Karpas-422 (cell line): ENCODE measurements around the gene HES3. TPM values are rescaled to one million over a fixed set of nuclear protein-coding genes. Genes with fewer than 3 reads are reported as not detected.

Experiments
- DNase-seq: peaks from one replicate; pipeline ENCODE4 v3.0.0-alpha.2; 2015
- H2AFZ ChIP-seq: fragments of 200-600 bp; sonication (generic); 2 replicates; pipeline ENCODE4 v1.6.1; 2014; ENCODE audit warnings: antibody characterized with exemption, low read length, mixed read lengths
- H3K27ac ChIP-seq: fragments of 200-600 bp; sonication (generic); 2 replicates; pipeline ENCODE4 v1.5.1; 2014; ENCODE audit warnings: mild to moderate bottlenecking, low read length, moderate library complexity
- H3K27me3 ChIP-seq: fragments of 200-600 bp; sonication (generic); 2 replicates; pipeline ENCODE4 v1.6.1; 2014; ENCODE audit warnings: low read length, mixed read lengths
- H3K36me3 ChIP-seq: fragments of 200-600 bp; sonication (generic); 2 replicates; pipeline ENCODE4 v1.6.1; 2014; ENCODE audit warnings: low read length, mixed read lengths; ENCODE audit not compliant: insufficient read depth
- H3K4me1 ChIP-seq: fragments of 200-600 bp; sonication (generic); 2 replicates; pipeline ENCODE4 v1.6.1; 2014; ENCODE audit warnings: mild to moderate bottlenecking, low read length, mixed read lengths
- H3K4me2 ChIP-seq: fragments of 200-600 bp; sonication (generic); 2 replicates; pipeline ENCODE4 v1.6.1; 2014; ENCODE audit warnings: low read length, low read depth, mild to moderate bottlenecking; ENCODE audit not compliant: poor library complexity, severe bottlenecking
- H3K4me3 ChIP-seq: fragments of 200-600 bp; sonication (generic); 2 replicates; pipeline ENCODE4 v1.5.1; 2014; ENCODE audit warnings: mild to moderate bottlenecking, antibody characterized with exemption, low read length, mixed read lengths
- H3K79me2 ChIP-seq: fragments of 200-600 bp; sonication (generic); 2 replicates; pipeline ENCODE4 v1.6.1; 2014; ENCODE audit warnings: mild to moderate bottlenecking, low read length, mixed read lengths
- H3K9ac ChIP-seq: fragments of 200-600 bp; sonication (generic); 2 replicates; pipeline ENCODE4 v1.6.0; 2014; ENCODE audit warnings: low read length
- H3K9me2 ChIP-seq: fragments of 200-600 bp; sonication (generic), shearing (Covaris generic); replicated peaks from 2 replicates; pipeline ENCODE4 v1.6.0; 2014; ENCODE audit warnings: mild to moderate bottlenecking, low read length, moderate library complexity; ENCODE audit not compliant: insufficient read depth
- H3K9me3 ChIP-seq: fragments of 300-700, 200-600 bp; sonication (generic); 2 replicates; pipeline ENCODE4 v1.6.1; 2014; ENCODE audit warnings: low read length, mixed read lengths
- H4K20me1 ChIP-seq: fragments of 200-600 bp; sonication (generic); 2 replicates; pipeline ENCODE4 v1.6.1; 2014; ENCODE audit warnings: mild to moderate bottlenecking, antibody characterized with exemption, low read length, low read depth; ENCODE audit not compliant: insufficient read depth
- total RNA-seq: library from RNA; depleted of rRNA; stranded (reverse); fragments of >200 nt; shearing (Covaris generic); gene quantifications from 2 replicates; pipeline ENCODE4 v1.2.3, GENCODE V29; 2014; ENCODE audit warnings: low replicate concordance

HES3 gene
- total RNA-seq, 1 experiment from 2014 or later, result not detected

DNA sequence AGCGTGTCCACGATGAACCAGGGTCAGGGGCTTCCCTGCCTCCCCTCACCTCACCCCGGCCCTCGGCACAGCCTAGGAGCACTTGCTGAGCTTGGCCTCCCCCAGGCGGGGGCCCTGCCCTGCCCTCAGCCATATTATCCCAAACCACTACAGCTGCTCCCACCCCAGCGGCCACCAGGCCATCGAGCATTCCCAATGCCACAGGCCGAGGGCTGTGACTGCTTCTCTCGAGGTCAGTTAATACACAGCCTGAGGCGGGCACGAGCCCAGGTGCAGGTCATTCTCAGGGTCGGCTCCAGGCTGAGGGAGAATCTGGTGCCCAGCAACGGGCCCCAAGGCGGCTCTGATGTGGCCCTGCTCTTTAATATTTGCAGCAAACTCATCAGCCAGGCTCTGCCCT, 25.3 kb downstream of the HES3 start:
- Histone ChIP-seq H3K9me2 (no peaks in the 10 kb centered on the region), H3K4me3 (no peak overlapping the region), H3K9me3 (no peaks in the 10 kb centered on the region), H3K36me3 (no peaks in the 10 kb centered on the region), H3K27me3 (no peaks in the 10 kb centered on the region), H3K27ac (no peak overlapping the region), H4K20me1 (peaks cover 11% of the 10 kb centered on the region; the same call in 1 of the 2 replicates), H2AFZ (no peak overlapping the region), H3K9ac (no peak overlapping the region), H3K4me1 (no peaks in the 10 kb centered on the region), H3K79me2 (no peaks in the 10 kb centered on the region), H3K4me2 (no peak overlapping the region)
- DNase-seq, result no peak

DNA sequence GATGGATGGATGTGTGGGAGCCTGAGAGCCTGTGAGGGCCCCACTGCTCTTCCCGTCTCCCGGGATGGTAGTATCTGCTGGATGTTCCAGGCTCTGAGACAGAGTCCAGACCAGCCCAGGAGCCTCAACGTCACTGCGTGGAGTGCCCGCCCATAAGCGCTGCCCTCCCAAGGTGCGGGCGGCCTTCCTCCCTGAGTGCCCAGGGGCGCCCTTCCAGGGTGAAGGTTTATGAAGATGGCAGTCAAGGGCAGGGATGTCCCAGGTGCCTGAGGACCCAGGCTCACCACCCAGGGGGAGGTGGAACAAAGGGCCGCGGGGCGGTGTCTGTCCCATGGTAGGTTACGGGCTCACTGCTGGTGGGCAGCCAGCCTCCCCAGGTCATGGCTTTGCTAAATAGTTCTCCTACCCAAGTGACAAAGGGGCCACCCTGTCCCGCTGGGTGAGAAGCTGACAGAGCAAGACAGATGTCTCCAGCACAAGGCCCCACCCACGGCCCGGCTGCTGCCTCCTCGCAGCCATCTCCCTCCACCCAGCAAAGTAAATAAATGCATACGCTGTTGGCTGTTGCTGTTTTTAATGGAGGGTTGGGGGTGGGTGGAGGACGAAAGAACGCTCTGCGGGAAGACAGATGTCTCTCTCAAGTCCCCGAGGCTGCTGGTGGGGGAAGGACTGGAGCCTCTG, 25.9 kb downstream of the HES3 start:
- H3K79me2 ChIP-seq, result no peaks in the 10 kb centered on the region
- H3K9me3 ChIP-seq, result no peaks in the 10 kb centered on the region
- H3K27me3 ChIP-seq, result no peaks in the 10 kb centered on the region
- no peak for DNase-seq
- no peak overlapping the region for H2AFZ ChIP-seq
- no peaks in the 10 kb centered on the region for H3K9me2 ChIP-seq
- no peaks in the 10 kb centered on the region for H3K4me1 ChIP-seq
- no peak overlapping the region for H3K4me3 ChIP-seq
- no peaks in the 10 kb centered on the region for H3K36me3 ChIP-seq
- H3K9ac ChIP-seq, result no peak overlapping the region
- H4K20me1 ChIP-seq, result peaks cover 7% of the 10 kb centered on the region; the same call in 1 of the 2 replicates
- H3K4me2 ChIP-seq, result no peak overlapping the region
- no peak overlapping the region for H3K27ac ChIP-seq

DNA sequence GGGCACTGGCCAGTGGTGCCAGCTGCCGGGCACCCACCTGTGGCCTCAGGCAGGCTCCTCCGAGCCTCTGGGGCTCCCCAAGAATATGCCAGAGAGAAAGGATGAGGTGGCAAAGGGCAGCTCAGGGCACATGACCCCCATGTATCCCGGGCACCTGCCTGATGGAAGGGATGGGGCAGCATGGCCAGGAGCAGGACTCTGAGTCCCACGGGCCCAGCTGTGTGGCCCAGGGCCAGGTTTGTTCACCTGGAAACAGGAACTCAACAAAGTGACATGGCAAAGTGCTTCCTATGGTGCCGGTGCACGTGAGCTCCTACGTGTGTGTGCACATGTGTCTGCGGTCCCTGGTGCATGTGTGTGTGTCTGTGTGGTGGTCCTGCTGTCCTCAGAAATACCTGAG, 26.4 kb downstream of the HES3 start:
- Histone ChIP-seq H3K9ac (no peak overlapping the region), H3K27ac (no peak overlapping the region), H3K4me2 (no peak overlapping the region), H3K79me2 (no peaks in the 10 kb centered on the region), H4K20me1 (peaks cover 7% of the 10 kb centered on the region; the same call in 1 of the 2 replicates), H3K4me1 (no peaks in the 10 kb centered on the region), H2AFZ (no peak overlapping the region), H3K4me3 (no peak overlapping the region), H3K9me2 (no peaks in the 10 kb centered on the region), H3K27me3 (no peaks in the 10 kb centered on the region), H3K9me3 (no peaks in the 10 kb centered on the region), H3K36me3 (no peaks in the 10 kb centered on the region)
- no peak for DNase-seq

- Histone ChIP-seq H2AFZ (no peak overlapping the region), H3K79me2 (no peaks in the 10 kb centered on the region), H3K9me2 (no peaks in the 10 kb centered on the region), H3K4me1 (no peaks in the 10 kb centered on the region), H3K4me3 (no peak overlapping the region), H4K20me1 (peaks cover 7% of the 10 kb centered on the region; the same call in 1 of the 2 replicates), H3K9ac (no peak overlapping the region), H3K27me3 (no peaks in the 10 kb centered on the region), H3K36me3 (no peaks in the 10 kb centered on the region), H3K4me2 (no peak overlapping the region), H3K27ac (no peak overlapping the region), H3K9me3 (no peaks in the 10 kb centered on the region)
- DNase-seq, result no peak
Measured at GRCh38 chr1:6271006-6271405, 27.0 kb downstream of the HES3 start.

DNA sequence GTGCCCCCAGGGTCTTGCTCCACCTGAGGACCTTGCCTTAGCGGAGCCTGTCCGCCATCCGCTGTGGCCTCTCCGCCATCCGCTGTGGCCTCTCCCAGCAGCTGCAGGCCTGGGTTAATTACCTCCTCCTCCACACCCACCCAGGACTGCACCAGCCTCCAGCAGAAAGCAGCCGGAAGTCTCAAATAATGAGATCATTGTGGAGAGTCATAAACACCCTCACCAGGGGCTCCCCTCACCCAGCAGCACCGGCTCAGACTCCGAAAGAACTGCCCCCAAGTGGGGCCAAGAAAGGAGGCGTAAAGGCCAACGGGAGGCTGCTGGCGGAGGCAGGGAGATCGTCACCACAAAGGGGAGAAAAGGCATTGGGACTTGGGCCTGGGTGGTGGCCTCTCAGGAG, 27.6 kb downstream of the HES3 start:
- DNase-seq, result no peak
- H3K27ac ChIP-seq, result no peak overlapping the region
- H2AFZ ChIP-seq, result no peak overlapping the region
- no peak overlapping the region for H3K4me2 ChIP-seq
- H3K9me2 ChIP-seq, result no peaks in the 10 kb centered on the region
- no peaks in the 10 kb centered on the region for H3K36me3 ChIP-seq
- no peak overlapping the region for H3K9ac ChIP-seq
- no peak overlapping the region for H3K4me3 ChIP-seq
- no peaks in the 10 kb centered on the region for H3K79me2 ChIP-seq
- H4K20me1 ChIP-seq, result peaks cover 7% of the 10 kb centered on the region; the same call in 1 of the 2 replicates
- H3K9me3 ChIP-seq, result no peaks in the 10 kb centered on the region
- no peaks in the 10 kb centered on the region for H3K4me1 ChIP-seq
- H3K27me3 ChIP-seq, result no peaks in the 10 kb centered on the region

DNA sequence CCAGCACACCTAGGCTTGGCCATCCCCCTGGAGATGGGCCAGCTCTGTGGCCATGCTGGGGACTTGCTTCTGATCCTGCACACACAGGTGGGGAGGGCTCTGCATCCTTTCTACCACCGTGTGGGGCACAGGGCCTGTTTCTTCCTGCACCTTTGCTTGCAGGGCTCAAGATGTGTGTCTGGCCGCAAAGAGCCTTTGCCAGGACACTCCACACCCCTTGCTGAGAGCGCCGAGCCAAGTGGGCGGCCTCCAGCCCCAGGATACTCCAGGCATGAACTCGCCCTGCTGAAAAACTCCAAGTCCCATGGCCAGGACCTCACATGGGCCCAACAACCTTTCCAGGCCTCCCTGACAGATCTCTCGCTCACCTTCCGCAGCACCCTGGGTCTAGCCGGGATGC, 28.5 kb downstream of the HES3 start:
- H3K9me2 ChIP-seq, result no peaks in the 10 kb centered on the region
- DNase-seq, result no peak
- H2AFZ ChIP-seq, result no peak overlapping the region

DNA sequence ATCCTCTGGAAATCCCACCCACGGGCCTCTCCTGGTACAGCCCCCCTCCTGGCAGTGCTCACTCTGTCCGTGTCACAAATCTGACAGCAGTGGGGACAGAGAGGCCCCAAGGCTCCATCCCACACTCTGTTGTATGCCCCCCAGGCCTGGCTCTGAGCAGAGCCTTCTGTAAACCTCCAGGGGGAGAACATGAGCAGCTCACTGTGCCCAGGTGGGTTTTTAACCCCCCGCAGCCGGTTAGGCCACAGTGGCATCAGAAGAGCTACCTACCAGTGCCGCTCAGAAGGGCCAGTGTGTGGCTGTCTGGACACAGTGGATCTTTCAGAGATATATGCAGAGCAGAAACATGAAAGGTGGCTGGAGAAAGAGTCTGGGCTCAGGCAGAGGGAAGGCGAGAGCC, 28.9 kb downstream of the HES3 start:
- no peaks in the 10 kb centered on the region for H3K4me1 ChIP-seq
- no peak for DNase-seq
- H3K9me2 ChIP-seq, result no peaks in the 10 kb centered on the region
- no peaks in the 10 kb centered on the region for H3K27me3 ChIP-seq
- no peak overlapping the region for H3K27ac ChIP-seq
- H3K4me3 ChIP-seq, result no peak overlapping the region
- peaks cover 7% of the 10 kb centered on the region; the same call in 1 of the 2 replicates for H4K20me1 ChIP-seq
- H3K9ac ChIP-seq, result no peak overlapping the region
- no peaks in the 10 kb centered on the region for H3K9me3 ChIP-seq
- no peak overlapping the region for H2AFZ ChIP-seq
- no peaks in the 10 kb centered on the region for H3K36me3 ChIP-seq
- H3K4me2 ChIP-seq, result no peak overlapping the region
- H3K79me2 ChIP-seq, result no peaks in the 10 kb centered on the region

More for the DNA sequence above, 28.5 kb downstream of the HES3 start:
- H3K27ac ChIP-seq, result no peak overlapping the region
- no peaks in the 10 kb centered on the region for H3K27me3 ChIP-seq
- no peak overlapping the region for H3K4me3 ChIP-seq
- no peaks in the 10 kb centered on the region for H3K4me1 ChIP-seq
- H3K4me2 ChIP-seq, result no peak overlapping the region
- H3K36me3 ChIP-seq, result no peaks in the 10 kb centered on the region
- no peaks in the 10 kb centered on the region for H3K79me2 ChIP-seq
- no peaks in the 10 kb centered on the region for H3K9me3 ChIP-seq
- H4K20me1 ChIP-seq, result peaks cover 7% of the 10 kb centered on the region; the same call in 1 of the 2 replicates
- H3K9ac ChIP-seq, result no peak overlapping the region

- Histone ChIP-seq H3K4me2 (no peak overlapping the region), H3K79me2 (no peaks in the 10 kb centered on the region), H3K36me3 (no peaks in the 10 kb centered on the region), H3K4me1 (no peaks in the 10 kb centered on the region), H3K9me2 (no peaks in the 10 kb centered on the region), H3K9ac (no peak overlapping the region), H4K20me1 (peaks cover 7% of the 10 kb centered on the region; the same call in 1 of the 2 replicates), H3K27ac (no peak overlapping the region), H2AFZ (no peak overlapping the region), H3K4me3 (no peak overlapping the region), H3K27me3 (no peaks in the 10 kb centered on the region), H3K9me3 (no peaks in the 10 kb centered on the region)
- no peak for DNase-seq
Measured at GRCh38 chr1:6273380-6273891, 29.5 kb downstream of the HES3 start.
